ENCODE results near the gene POLR1A.

Gene POLR1A

DNA sequence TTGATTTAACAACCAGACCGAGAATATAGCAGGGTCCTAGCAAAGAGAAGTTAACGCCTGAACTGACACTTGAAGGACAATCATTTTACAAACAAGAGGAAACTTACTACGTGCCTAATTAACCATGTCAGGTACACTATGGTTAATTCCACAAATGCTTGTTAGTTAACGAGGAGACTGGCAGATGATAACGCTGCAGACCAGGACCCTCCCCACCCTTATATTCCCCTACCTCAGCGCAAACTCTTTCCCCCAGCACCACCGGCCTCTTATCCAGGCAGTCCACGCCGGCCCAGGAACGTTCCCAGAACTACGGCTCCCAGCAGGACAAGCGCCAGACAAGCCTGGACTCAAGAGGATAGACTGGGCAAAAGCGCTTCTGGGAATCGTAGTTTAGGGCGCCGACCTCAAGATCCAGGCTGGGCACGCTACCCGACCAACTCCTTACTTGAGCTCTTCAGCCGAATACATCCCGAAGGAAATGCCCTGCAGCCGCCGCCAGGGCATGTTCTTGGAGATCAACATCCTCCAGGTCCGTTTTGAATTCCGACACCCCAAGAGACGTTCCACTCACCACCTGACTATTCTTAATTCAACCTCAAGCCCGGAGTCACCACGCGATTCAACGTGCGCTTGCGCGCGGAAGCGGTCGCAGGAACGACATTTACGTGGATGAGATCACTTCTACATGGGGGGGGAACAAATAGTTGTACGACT lies at the start of gene POLR1A:
Gene POLR1A (minus strand): TSS at position 635 of the 717 bp plus-strand sequence. CDS start 110 bp downstream, at position 525.
- DNase-seq (ENCODE audit: low spot score) = peak; percentile 90

- no peak for DNase-seq (ENCODE audit: low spot score)
Observed at GRCh38 chr2:86150502-86150901, 44.8 kb upstream of the POLR1A start.

DNA sequence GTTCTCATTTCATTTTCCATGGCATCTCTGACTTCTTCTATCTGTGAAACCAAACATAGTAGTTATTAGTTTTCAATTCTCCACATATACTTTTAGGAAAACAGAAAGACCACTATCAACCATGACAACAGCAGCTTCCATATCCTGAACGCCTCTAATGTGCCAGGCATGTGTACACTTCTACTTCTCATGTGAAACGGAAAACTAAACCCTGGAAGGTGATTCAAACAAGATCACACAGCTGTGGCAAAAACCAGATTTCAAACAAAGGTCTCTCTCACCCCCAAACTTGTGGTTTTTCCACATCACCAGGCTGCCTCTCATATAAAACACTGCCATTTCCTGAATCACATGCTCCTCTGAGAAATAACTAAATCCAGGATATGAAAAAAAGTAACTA lies 42.1 kb upstream of the POLR1A start:
- DNase-seq (ENCODE audit: low spot score) = no peak

- DNase-seq (ENCODE audit: low spot score) = no peak
Observed at GRCh38 chr2:86143926-86144685, 38.4 kb upstream of the POLR1A start.

DNA sequence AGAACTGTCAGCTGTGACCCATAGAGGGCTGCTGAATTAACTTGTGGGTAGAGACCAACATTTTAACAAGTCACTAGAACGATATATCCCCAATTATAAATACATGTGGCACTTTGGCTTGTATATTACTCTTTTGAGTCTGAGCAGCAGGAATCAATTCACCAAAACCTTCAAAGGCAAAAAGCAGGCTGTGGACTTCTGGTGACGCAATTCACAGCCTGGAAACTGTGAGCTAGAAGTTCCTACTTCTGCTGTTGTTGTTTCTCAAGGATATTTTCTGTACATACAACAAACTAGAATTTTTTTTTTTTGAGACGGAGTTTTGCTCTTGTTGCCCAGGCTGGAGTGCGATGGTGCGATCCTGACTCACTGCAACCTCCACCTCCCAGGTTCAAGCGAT lies 37.6 kb upstream of the POLR1A start:
- DNase-seq (ENCODE audit: low spot score) = no peak

- DNase-seq (ENCODE audit: low spot score) = no peak
Observed at GRCh38 chr2:86142436-86143257, 37.0 kb upstream of the POLR1A start.

- no peak for DNase-seq (ENCODE audit: low spot score)
Observed at GRCh38 chr2:86140969-86141392, 35.3 kb upstream of the POLR1A start.

GRCh38 chr2:86139981-86140380 lies 34.3 kb upstream of the POLR1A start:
- DNase-seq (ENCODE audit: low spot score) = no peak

DNA sequence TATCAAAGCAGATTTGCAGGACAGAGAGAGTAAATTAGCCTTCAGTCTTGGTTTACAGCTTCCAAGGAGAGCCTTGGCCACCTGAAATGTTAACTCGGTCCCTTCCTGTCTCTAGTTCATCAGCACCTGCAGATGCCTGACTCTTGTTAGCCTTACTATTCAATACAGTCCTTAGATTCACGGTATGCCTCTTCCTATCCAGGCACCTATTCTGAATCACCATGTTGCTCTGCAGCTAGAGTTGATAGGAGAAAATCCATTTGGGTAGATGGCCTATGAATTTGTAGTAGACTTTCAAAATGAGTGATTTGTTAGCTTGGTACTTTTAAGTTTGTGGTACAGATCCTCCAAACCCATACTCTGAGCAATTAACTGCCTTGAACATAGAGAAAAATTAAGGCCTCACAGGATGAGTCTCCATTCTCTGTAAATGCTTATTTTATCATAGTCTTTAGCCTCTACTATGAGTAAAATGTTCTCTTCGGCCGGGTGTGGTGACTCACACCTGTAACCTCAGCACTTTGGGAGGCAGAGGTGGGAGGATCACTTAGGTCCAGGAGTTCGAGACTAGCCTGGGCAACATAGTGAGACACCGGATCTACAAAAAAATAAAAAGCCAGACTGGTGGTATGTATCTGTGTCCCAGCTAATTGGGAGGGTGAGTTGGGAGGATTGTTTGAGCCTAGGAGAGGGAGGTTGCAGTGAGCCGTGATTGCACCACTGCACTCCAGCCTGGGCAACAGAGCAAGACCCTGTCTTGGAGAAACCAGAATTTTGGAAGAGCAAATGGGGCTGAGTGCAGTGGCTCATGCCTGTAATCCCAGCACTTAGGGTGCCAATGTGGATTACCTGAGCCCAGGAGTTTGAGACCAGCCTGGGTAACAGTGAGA lies 33.3 kb upstream of the POLR1A start:
- DNase-seq (ENCODE audit: low spot score) = no peak

- DNase-seq (ENCODE audit: low spot score) = no peak
Observed at GRCh38 chr2:86136141-86136540, 30.5 kb upstream of the POLR1A start.

DNA sequence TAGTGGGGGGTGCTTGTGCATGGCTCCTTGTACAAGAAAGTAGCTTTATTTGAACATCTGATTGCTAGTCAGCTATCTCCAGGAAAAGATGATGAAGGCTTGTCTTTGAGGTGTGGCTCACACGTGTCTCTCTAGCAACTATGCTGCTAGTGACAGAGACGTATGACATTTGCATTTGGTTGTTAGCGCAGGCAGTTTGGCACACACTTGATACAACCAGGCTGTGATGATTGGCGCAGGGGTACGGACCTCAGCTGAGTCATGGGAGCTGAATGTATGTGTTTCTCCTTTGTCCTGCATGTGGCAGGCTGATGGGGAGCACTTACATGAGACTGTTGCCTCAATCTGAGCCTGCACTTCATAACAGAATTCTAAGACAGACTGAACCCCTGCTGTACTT lies 30.0 kb upstream of the POLR1A start:
- DNase-seq (ENCODE audit: low spot score) = no peak

DNA sequence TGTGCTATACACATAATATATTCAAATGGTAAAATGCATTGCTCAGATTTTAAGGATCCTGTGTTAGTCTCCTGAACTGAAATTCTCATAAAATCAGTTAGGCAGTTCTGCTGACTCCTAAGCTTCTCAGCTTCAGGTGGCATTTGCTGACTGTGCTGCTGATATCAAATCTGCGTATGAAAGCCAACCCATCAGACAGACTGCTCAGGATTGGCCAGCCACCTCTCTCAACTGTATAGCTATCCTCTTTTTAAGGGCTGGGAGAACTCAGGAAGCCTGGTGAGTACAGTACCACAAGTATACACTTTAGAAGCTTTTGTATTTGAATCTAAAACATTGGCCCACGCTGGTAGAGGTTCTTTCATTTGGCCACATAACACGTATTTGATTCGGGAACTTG lies 29.0 kb upstream of the POLR1A start:
- no peak for DNase-seq (ENCODE audit: low spot score)

GRCh38 chr2:86124683-86125082 lies 19.0 kb upstream of the POLR1A start:
- no peak for DNase-seq (ENCODE audit: low spot score)

- no peak for DNase-seq (ENCODE audit: low spot score)
Observed at GRCh38 chr2:86123328-86123925, 17.7 kb upstream of the POLR1A start.

- DNase-seq (ENCODE audit: low spot score) = no peak
Observed at GRCh38 chr2:86118130-86118529, 12.4 kb upstream of the POLR1A start.

- no peak for DNase-seq (ENCODE audit: low spot score)
Observed at GRCh38 chr2:86107031-86107430, 1.3 kb upstream of the POLR1A start.

DNA sequence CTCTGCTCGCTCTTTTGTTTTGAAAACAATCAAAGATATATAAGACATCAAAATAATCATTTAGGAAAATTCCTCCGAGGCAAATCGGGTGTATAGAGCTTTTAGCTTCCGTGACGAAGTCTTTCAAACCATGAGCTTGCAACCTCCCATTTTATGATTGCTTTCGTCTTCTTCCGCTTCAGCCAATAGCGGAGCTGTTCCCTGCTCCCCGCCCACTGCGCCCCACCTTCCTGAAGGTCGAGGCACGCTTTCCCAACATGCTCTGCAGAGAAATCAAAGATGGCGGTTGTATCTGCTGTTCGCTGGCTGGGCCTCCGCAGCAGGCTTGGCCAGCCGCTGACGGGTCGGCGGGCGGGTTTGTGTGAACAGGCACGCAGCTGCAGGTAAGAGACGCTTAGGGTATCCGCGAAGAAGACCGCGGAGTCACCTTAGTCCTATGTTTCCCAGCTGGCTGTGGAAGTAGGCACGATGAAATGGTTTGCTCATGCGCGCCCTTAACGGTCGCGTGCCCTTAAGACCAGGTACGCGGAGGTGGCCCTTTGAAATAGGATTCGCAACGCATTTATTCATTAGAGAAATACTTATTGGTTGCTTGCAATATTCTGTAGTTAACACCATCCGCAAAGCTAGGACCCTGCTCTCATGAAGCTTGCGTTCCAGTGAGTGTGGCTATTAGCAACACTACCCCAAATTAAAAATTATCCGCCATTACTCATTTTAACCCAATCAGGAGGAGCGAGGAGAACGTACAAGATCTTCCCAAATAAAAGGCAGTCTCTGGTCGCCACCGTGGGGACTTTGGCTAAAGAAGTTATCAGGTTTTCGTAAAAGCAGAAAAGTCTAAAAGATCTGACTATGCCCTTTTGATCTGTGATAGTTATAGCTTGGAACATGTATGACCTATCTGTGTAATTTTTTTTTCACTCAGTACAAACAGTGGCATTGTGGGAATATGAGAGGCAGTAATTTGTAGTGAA lies 571 bp upstream of the POLR1A start, which contains the start of gene PTCD3:
Gene PTCD3 (plus strand): TSS at position 267 of the 977 bp plus-strand sequence. CDS start 13 bp downstream, at position 280.
- DNase-seq (ENCODE audit: low spot score) = peak; percentile 95

DNA sequence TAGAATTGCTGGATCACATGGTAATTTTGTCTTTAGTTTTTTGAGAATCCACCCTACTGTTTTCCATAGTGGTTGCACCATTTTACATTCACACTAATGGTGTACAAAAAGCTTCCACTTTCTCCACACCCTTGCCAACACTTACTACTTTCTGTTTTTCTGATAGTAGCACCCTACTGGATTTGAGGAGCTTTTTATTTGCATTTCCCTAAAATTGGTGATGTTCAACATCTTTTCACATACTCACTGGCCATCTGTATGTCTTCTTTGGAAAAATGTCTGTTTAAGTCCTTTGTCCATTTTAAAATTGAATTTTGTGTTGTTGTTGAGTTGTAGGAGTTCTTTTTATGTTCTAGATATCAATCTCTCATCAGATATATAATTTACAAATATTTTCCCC lies 3.5 kb downstream of the POLR1A start:
- DNase-seq (ENCODE audit: low spot score) = no peak

DNA sequence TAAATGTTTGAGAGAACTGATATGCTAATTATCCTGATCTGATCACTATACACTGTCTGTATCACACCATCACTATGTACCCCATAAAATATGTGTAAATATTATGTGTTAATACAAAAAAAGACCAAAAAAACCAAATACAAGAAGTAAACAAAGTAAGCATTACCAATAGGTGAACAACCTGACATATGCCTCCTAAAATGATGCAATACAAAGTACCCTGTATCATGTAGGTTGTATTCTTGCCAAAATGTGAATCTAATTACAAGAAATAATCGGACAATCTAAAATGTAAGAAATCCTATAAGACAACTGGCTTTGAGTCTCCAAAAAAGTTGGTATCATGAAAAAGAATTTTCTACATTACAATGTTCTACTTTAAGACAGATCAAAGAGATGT lies 7.8 kb downstream of the POLR1A start:
- no peak for DNase-seq (ENCODE audit: low spot score)

Data from GM03348 (cell line).